ENCODE data around the gene FRMD4A. TPM values are rescaled to one million over a fixed set of nuclear protein-coding genes. Genes with fewer than 3 reads are reported as not detected.

Gene FRMD4A
- total RNA-seq, 1 experiment from 2014 or later = not detected

DNA sequence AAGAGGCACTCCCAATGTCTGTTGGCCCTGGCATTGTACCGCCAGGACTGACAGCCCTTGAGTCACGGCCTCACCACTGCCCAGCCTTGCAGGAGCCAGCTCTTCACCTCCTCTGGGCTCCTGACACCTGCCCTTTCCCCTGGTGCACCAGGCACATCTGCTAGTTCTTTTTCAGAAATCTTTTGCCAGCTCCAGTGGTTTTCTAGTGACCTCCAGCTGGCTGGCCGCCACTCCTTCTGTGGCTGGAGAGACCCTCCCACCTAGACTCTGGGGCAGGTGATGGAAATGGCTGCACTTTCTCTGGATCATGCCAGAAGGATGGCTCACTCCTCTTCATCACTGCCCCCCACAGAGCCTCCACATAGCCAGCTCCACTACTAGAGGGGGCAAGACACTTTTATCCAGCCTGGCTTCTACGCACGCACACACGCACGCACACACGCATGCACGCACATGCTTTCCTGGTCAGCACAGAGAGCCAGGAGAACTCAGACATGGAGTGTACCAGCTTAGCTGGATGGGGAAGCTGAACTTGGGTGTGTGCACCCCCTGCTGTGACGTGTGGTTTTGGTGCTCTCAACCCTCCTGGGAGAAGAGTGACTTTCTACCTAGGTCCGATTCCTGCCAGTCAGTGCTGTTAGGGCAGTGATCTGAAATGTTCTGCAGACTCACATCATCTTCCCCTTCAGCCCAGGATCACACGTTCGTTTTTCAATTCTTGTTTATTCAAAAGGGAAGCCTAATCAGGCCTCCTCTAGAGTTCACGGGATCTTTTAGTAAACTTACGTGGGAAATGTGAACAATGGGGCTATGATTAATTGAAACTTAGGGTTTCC, 522.0 kb downstream of the FRMD4A start:
- no peaks in the 10 kb centered on the region for H3K79me2 ChIP-seq (ENCODE audit: low read length)
- DNase-seq = no peak
- H3K4me1 ChIP-seq (ENCODE audit: low read length) = no peaks in the 10 kb centered on the region

DNA sequence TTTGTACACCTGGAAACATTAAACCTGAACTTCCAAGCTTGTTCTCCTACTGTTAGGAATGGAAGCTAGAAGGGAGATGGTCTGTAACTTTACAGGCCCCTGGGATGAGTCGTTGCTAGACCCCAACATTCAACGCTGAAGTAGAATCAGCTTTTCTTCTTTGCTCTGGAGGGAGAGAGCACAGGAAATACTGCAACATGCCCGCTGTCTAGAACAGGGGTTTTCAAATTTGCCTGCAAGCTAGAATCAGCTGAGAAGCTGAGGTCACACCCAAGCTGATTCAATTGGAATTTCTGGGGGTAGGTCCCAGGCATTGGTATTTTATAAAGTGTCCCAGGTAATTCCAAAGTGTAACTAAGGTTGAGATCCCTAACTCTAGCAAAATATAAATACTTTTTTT, 524.3 kb downstream of the FRMD4A start:
- no peak overlapping the region for H3K27ac ChIP-seq (ENCODE audit: low read length)
- no peaks in the 10 kb centered on the region for H3K27me3 ChIP-seq (ENCODE audit: low read length)
- H3K36me3 ChIP-seq (ENCODE audit: insufficient read depth, low read length) = no peaks in the 10 kb centered on the region
- 0 out of 2 replicates have a peak, but pooled peaks cover 3% of the 10 kb centered on the region for H4K20me1 ChIP-seq (ENCODE audit: insufficient read depth, low read depth, low read length)
- no peaks in the 10 kb centered on the region for H3K9me3 ChIP-seq (ENCODE audit: low read length)
- no peaks in the 10 kb centered on the region for H3K79me2 ChIP-seq (ENCODE audit: low read length)
- no peak overlapping the region for H2AFZ ChIP-seq (ENCODE audit: low read length)
- no peaks in the 10 kb centered on the region for H3K9me2 ChIP-seq (replicated peaks; ENCODE audit: insufficient read depth, low read length)
- H3K4me3 ChIP-seq (ENCODE audit: low read length) = no peak overlapping the region
- H3K4me2 ChIP-seq (ENCODE audit: low read depth, low read length, poor library complexity, severe bottlenecking) = no peak overlapping the region
- DNase-seq = no peak
- no peaks in the 10 kb centered on the region for H3K4me1 ChIP-seq (ENCODE audit: low read length)
- H3K9ac ChIP-seq (ENCODE audit: low read length) = no peak overlapping the region

More for the DNA sequence above, 522.0 kb downstream of the FRMD4A start:
- Histone ChIP-seq H4K20me1 (ENCODE audit: insufficient read depth, low read depth, low read length) (0 out of 2 replicates have a peak, but pooled peaks cover 3% of the 10 kb centered on the region), H3K36me3 (ENCODE audit: insufficient read depth, low read length) (no peaks in the 10 kb centered on the region), H3K9ac (ENCODE audit: low read length) (no peak overlapping the region), H3K4me2 (ENCODE audit: low read depth, low read length, poor library complexity, severe bottlenecking) (no peak overlapping the region), H2AFZ (ENCODE audit: low read length) (no peak overlapping the region), H3K27me3 (ENCODE audit: low read length) (no peaks in the 10 kb centered on the region), H3K9me2 (replicated peaks; ENCODE audit: insufficient read depth, low read length) (no peaks in the 10 kb centered on the region), H3K9me3 (ENCODE audit: low read length) (no peaks in the 10 kb centered on the region), H3K27ac (ENCODE audit: low read length) (no peak overlapping the region), H3K4me3 (ENCODE audit: low read length) (no peak overlapping the region)

DNA sequence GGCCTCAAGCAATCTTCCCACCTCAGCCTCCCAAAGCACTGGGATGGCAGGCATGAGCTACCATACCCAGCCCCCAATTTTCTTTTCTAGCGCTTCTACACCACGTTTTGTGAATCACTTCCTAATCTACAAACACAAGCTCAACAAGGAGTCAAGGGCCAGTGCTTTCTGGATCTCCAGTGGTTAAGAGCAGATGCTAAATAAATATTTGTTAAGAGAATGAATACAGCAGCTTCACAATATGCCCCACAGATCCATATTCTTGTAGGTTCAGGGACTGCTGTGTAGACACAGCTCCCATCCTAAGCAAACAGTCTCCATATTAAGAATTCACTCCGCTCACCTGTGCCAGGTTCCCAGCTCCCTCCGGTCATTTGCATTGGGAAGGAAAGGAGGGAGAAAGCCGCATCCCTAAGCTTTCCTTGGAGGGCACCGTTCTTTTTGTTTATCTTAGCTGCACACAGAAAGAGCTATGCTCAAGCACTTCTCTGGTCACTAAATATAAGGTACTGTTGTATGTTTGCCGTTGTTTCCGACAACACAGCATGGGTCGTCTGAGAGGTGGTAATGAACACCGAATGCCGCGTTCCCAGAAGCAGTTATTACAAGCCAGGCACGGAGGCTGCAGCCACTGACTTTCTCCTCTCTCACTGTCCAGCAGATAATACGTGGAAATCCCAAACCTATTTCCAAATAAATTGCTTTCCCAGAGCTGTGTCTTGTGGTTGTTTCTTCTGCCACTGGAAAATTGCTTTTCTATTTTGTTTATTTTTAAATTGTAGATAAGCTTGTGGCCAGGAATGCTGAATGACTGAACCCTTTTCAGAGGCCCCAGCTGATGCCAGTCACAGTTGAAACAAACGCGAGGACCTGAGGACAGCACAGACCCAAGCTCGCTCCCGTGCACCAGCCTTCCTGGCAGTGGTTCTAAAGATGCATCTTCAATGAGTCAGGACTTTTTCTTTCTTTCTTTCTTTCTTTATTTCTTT, 526.9 kb downstream of the FRMD4A start:
- DNase-seq = no peak
- H3K4me3 ChIP-seq (ENCODE audit: low read length) = no peak overlapping the region
- no peak overlapping the region for H3K4me2 ChIP-seq (ENCODE audit: low read depth, low read length, poor library complexity, severe bottlenecking)
- H3K79me2 ChIP-seq (ENCODE audit: low read length) = no peaks in the 10 kb centered on the region
- H3K9me2 ChIP-seq (replicated peaks; ENCODE audit: insufficient read depth, low read length) = no peaks in the 10 kb centered on the region
- H3K9me3 ChIP-seq (ENCODE audit: low read length) = no peaks in the 10 kb centered on the region
- no peak overlapping the region for H3K9ac ChIP-seq (ENCODE audit: low read length)
- no peaks in the 10 kb centered on the region for H3K27me3 ChIP-seq (ENCODE audit: low read length)
- no peak overlapping the region for H3K27ac ChIP-seq (ENCODE audit: low read length)
- no peaks in the 10 kb centered on the region for H3K4me1 ChIP-seq (ENCODE audit: low read length)
- H3K36me3 ChIP-seq (ENCODE audit: insufficient read depth, low read length) = no peaks in the 10 kb centered on the region
- no peaks in the 10 kb centered on the region for H4K20me1 ChIP-seq (ENCODE audit: insufficient read depth, low read depth, low read length)
- no peak overlapping the region for H2AFZ ChIP-seq (ENCODE audit: low read length)

GRCh38 chr10:13801907-13802288, 528.8 kb downstream of the FRMD4A start:
- Histone ChIP-seq H3K27me3 (ENCODE audit: low read length) (no peaks in the 10 kb centered on the region), H4K20me1 (ENCODE audit: insufficient read depth, low read depth, low read length) (no peaks in the 10 kb centered on the region), H3K27ac (ENCODE audit: low read length) (no peak overlapping the region), H3K9me3 (ENCODE audit: low read length) (no peaks in the 10 kb centered on the region), H3K9ac (ENCODE audit: low read length) (no peak overlapping the region), H2AFZ (ENCODE audit: low read length) (no peak overlapping the region), H3K9me2 (replicated peaks; ENCODE audit: insufficient read depth, low read length) (no peaks in the 10 kb centered on the region), H3K4me1 (ENCODE audit: low read length) (no peaks in the 10 kb centered on the region), H3K36me3 (ENCODE audit: insufficient read depth, low read length) (no peaks in the 10 kb centered on the region), H3K4me3 (ENCODE audit: low read length) (no peak overlapping the region), H3K4me2 (ENCODE audit: low read depth, low read length, poor library complexity, severe bottlenecking) (no peak overlapping the region), H3K79me2 (ENCODE audit: low read length) (no peaks in the 10 kb centered on the region)
- no peak for DNase-seq

DNA sequence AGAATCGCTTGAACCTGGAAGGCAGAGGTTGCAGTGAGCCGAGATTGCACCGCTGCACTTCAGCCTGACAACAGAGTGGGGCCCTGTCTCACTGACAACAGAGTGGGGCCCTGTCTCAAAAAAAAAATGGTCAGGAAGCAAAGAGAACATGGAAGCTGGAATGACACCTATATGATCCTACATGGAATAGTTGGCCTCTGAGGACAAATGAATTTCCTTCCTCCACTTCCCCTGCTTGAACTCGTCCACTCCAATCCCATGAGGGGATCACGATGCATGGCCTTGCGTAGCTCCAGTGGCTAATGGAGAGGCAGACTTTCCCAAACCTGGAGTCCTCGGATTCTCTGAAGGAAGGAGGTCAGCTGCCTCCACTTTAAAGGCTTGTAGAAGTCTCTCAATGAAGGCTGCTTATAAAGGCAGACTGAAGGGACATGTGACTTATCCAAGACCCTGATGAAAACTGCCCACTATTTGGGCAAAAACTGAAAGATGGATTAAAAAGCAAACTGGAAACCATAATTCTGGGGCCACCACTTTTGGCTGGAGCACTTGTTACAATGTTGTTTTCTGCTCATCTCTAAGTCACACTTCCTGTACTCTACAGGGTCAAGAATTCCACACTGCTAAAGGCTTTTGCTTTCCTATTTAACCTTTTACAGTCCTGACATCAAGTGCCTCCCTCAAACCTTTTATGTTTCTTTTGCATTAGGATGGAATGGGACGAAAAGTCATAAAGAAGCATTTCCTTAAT, 529.4 kb downstream of the FRMD4A start:
- H3K9me3 ChIP-seq (ENCODE audit: low read length) = no peaks in the 10 kb centered on the region
- no peaks in the 10 kb centered on the region for H3K79me2 ChIP-seq (ENCODE audit: low read length)
- no peaks in the 10 kb centered on the region for H4K20me1 ChIP-seq (ENCODE audit: insufficient read depth, low read depth, low read length)
- no peak overlapping the region for H2AFZ ChIP-seq (ENCODE audit: low read length)
- no peak overlapping the region for H3K4me3 ChIP-seq (ENCODE audit: low read length)
- no peak overlapping the region for H3K9ac ChIP-seq (ENCODE audit: low read length)
- no peaks in the 10 kb centered on the region for H3K4me1 ChIP-seq (ENCODE audit: low read length)
- H3K9me2 ChIP-seq (replicated peaks; ENCODE audit: insufficient read depth, low read length) = no peaks in the 10 kb centered on the region
- H3K4me2 ChIP-seq (ENCODE audit: low read depth, low read length, poor library complexity, severe bottlenecking) = no peak overlapping the region
- no peaks in the 10 kb centered on the region for H3K36me3 ChIP-seq (ENCODE audit: insufficient read depth, low read length)
- no peaks in the 10 kb centered on the region for H3K27me3 ChIP-seq (ENCODE audit: low read length)
- no peak for DNase-seq
- H3K27ac ChIP-seq (ENCODE audit: low read length) = no peak overlapping the region

GRCh38 chr10:13797164-13797563, 533.6 kb downstream of the FRMD4A start:
- Histone ChIP-seq H4K20me1 (ENCODE audit: insufficient read depth, low read depth, low read length) (no peaks in the 10 kb centered on the region), H3K9me3 (ENCODE audit: low read length) (no peaks in the 10 kb centered on the region), H2AFZ (ENCODE audit: low read length) (no peak overlapping the region), H3K36me3 (ENCODE audit: insufficient read depth, low read length) (no peaks in the 10 kb centered on the region), H3K4me2 (ENCODE audit: low read depth, low read length, poor library complexity, severe bottlenecking) (no peak overlapping the region), H3K79me2 (ENCODE audit: low read length) (no peaks in the 10 kb centered on the region), H3K4me1 (ENCODE audit: low read length) (no peaks in the 10 kb centered on the region), H3K4me3 (ENCODE audit: low read length) (no peak overlapping the region), H3K9me2 (replicated peaks; ENCODE audit: insufficient read depth, low read length) (no peaks in the 10 kb centered on the region), H3K27me3 (ENCODE audit: low read length) (no peaks in the 10 kb centered on the region), H3K9ac (ENCODE audit: low read length) (no peak overlapping the region), H3K27ac (ENCODE audit: low read length) (no peak overlapping the region)
- no peak for DNase-seq

DNA sequence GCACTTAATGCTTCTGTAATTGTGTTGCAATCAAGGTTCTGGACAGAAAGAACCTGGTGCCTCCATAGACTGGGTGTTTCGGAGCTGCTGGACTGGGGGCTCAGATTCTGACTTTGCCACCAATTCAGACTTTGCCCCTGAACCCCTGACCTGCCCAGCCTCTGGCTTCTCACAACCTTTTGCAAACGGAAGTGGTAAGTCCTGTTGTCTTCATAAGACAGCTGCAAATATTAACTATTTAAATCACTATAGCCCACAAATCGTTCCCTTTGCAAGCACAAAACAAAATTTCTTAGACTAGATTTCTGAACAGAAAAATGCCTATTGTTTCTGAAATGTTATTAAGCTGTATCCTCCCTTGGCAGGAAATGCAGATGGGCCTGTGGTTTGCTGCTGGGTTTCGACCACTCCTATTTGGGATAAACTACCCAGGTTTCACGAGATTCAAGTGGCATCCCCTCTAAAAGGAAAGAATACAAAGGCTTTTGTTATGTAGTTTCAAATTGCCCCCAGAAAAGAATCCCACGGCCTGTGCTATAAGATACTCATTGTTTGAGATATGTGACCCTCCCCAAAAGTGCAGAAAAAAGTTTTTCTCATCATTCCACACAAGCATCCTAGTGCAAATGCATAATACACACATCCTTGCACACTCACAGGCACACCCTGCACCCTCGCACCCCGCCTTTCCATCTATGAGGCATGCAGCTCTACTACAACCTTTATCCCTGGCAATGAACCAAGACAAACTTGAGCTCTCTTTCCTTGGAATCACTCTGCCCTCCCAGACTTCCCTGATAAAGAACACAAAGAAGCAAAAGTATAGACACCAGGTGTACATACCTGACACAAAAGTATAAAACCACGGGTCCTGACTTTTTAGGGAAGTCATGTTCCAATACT, 534.8 kb downstream of the FRMD4A start:
- H3K9me3 ChIP-seq (ENCODE audit: low read length) = no peaks in the 10 kb centered on the region
- no peaks in the 10 kb centered on the region for H3K27me3 ChIP-seq (ENCODE audit: low read length)
- H2AFZ ChIP-seq (ENCODE audit: low read length) = no peak overlapping the region
- no peaks in the 10 kb centered on the region for H3K79me2 ChIP-seq (ENCODE audit: low read length)
- H4K20me1 ChIP-seq (ENCODE audit: insufficient read depth, low read depth, low read length) = no peaks in the 10 kb centered on the region
- H3K9me2 ChIP-seq (replicated peaks; ENCODE audit: insufficient read depth, low read length) = no peaks in the 10 kb centered on the region
- no peaks in the 10 kb centered on the region for H3K4me1 ChIP-seq (ENCODE audit: low read length)
- H3K27ac ChIP-seq (ENCODE audit: low read length) = no peak overlapping the region
- no peak overlapping the region for H3K4me3 ChIP-seq (ENCODE audit: low read length)
- DNase-seq = no peak
- H3K4me2 ChIP-seq (ENCODE audit: low read depth, low read length, poor library complexity, severe bottlenecking) = no peak overlapping the region
- no peaks in the 10 kb centered on the region for H3K36me3 ChIP-seq (ENCODE audit: insufficient read depth, low read length)
- H3K9ac ChIP-seq (ENCODE audit: low read length) = no peak overlapping the region

All from Karpas-422 (cell line).